Right lobe of liver (tissue), 6 donors: ENCODE data around the gene CYB561D2. TPM values are rescaled to one million over a fixed set of nuclear protein-coding genes. Genes with fewer than 3 reads are reported as not detected.

Source experiments
- ATAC-seq, 4 donors: fragments of 200-7000 bp; cut with Tn5 transposase; one replicate each; pipeline ENCODE4 v1.9.1; 2020; ENCODE audit warnings: mild to moderate bottlenecking in 4 of 4, moderate library complexity in 4 of 4
- DNase-seq, 3 donors: peaks; one replicate each; pipeline ENCODE4 v3.0.0-alpha.2; 2020
- H3K27ac ChIP-seq, 3 donors: fragments of 200-600 bp; one replicate each; pipeline ENCODE4 v1.8.0; 2022
- H3K27me3 ChIP-seq, 2 donors: fragments of 200-600 bp; one replicate each; pipeline ENCODE4 v1.8.0; 2022
- H3K36me3 ChIP-seq, 4 donors: fragments of 200-600 bp; sonication (generic) in 1 of 4; one replicate each; pipeline versions ENCODE4 v1.5.1 to v1.8.0; 2017 to 2022; ENCODE audit warnings: control low read depth in 1 of 4
- H3K4me1 ChIP-seq, 4 donors: fragments of 200-600 bp; sonication (generic) in 1 of 4; one replicate each; pipeline versions ENCODE4 v1.5.1 to v1.8.0; 2017 to 2022; ENCODE audit warnings: control low read depth in 1 of 4
- H3K4me3 ChIP-seq, 3 donors: fragments of 200-600 bp; one replicate each; pipeline ENCODE4 v1.8.0; 2022
- H3K9me3 ChIP-seq, 4 donors: fragments of 200-600 bp; sonication (generic) in 1 of 4; one replicate each; pipeline versions ENCODE4 v1.5.1 to v1.8.0; 2017 to 2022; ENCODE audit warnings: control low read depth in 1 of 4
- CTCF ChIP-seq, 4 donors: fragments of 200-600 bp in 3 of 4; fragments of 450-650 bp in 1 of 4; IDR thresholded peaks; one replicate each; pipeline versions ENCODE4 v1.5.1 to v1.8.0; 2016 to 2022; ENCODE audit warnings: antibody characterized with exemption in 4 of 4, mild to moderate bottlenecking in 2 of 4
- POLR2A ChIP-seq: fragments of 450-650 bp; IDR thresholded peaks from one replicate; pipeline ENCODE4 v1.6.1; 2017; ENCODE audit warnings: antibody characterized with exemption, mild to moderate bottlenecking
- WGBS: methylation state at CpG from one replicate; pipeline ENCODE4 v1.1.6; 2018; ENCODE audit warnings: low coverage, low lambda C conversion rate; ENCODE audit not compliant: insufficient coverage; ENCODE audit errors: missing lambda C conversion rate; 5-methylcytosine and 5-hydroxymethylcytosine counted together
- intact Hi-C, 2 donors: fragments of 100-400 bp; cut with DNase I; formaldehyde crosslinking; loops; one replicate each; pipeline versions ENCODE4 v1.11.2 to v1.14.1; 2022
- total RNA-seq, 6 experiments: library from RNA; depleted of rRNA in 2 of 6; stranded (reverse); fragments of >200 nt in 2 of 6; fragmentation: NEBNext Ultra II Directional in 3 of 6; extraction: Animal tissue kit (Norgen Biotek cat#: 25700) in 3 of 6; gene quantifications; one replicate each; pipeline versions ENCODE4 v1.1.0 to v1.2.4, GENCODE V29; 2016 to 2023
- donor health status: DM: no; HTN: yes; CAD: no.
- donor health status: DM: no; HTN: no; CAD: no.
- donor health status: DM: no; HTN: no; CAD: no.
- donor health status: DM: no; HTN: yes; CAD: no.
- donor health status: DM: no; HTN: yes; CAD: no.

CYB561D2 gene
- total RNA-seq, 6 experiments from 2014 or later = 14.3 to 29.4 (median 20.7) TPM

GRCh38 chr3:50351323-50351697 is 648 bp downstream of the CYB561D2 start:
- H3K36me3 ChIP-seq = peaks cover 0 to 29% (median 5%) of the 10 kb centered on the region in 4 donors

GRCh38 chr3:50352781-50353180 is 2.1 kb downstream of the CYB561D2 start:
- Histone ChIP-seq H3K9me3 (no peaks in the 10 kb centered on the region), H3K4me1 (peaks cover 0 to 49% (median 27%) of the 10 kb centered on the region in 4 donors), H3K27ac (no peak overlapping the region), H3K4me3 (no peak overlapping the region), H3K27me3 (no peaks in the 10 kb centered on the region), H3K36me3 (peaks cover 0 to 29% (median 5%) of the 10 kb centered on the region in 4 donors)
- ATAC-seq = peak in 1 of 4 donors; percentile 20
- intact Hi-C loops = no loop called here
- TF ChIP-seq POLR2A (no peak), CTCF (IDR thresholded peaks at IDR 0.05) (peak in 1 of 4 donors; percentile 16)
- DNase-seq = no peak
- 16% methylated on average over 2 of the region's 2 CpGs for WGBS

More at GRCh38 chr3:50351323-50351697, 648 bp downstream of the CYB561D2 start:
- Histone ChIP-seq H3K4me3 (peak overlapping the region; percentile 74 to 78 (median 74)), H3K9me3 (no peaks in the 10 kb centered on the region), H3K27me3 (no peaks in the 10 kb centered on the region), H3K4me1 (peaks cover 0 to 39% (median 16%) of the 10 kb centered on the region in 4 donors), H3K27ac (peak overlapping the region in 2 of 3 donors; percentile 43 to 92)
- no peak for DNase-seq
- ATAC-seq = no peak
- WGBS = 56% methylated on average over 2 of the region's 11 CpGs
- intact Hi-C loops = no loop called here
- TF ChIP-seq CTCF (IDR thresholded peaks at IDR 0.05) (no peak), POLR2A (no peak)

- H3K4me1 ChIP-seq = peaks cover 0 to 55% (median 31%) of the 10 kb centered on the region in 4 donors
- no peak for TF ChIP-seq CTCF (IDR thresholded peaks at IDR 0.05)
- TF ChIP-seq POLR2A = no peak
Observed at GRCh38 chr3:50353245-50354004, 2.8 kb downstream of the CYB561D2 start.

GRCh38 chr3:50354186-50354764 is 3.6 kb downstream of the CYB561D2 start:
- intact Hi-C loops = no loop called here
- DNase-seq (no peak), ATAC-seq (no peak)
- H3K9me3 ChIP-seq = no peaks in the 10 kb centered on the region
- H3K36me3 ChIP-seq = peaks cover 0 to 24% (median 5%) of the 10 kb centered on the region in 4 donors
- no peak overlapping the region for H3K27ac ChIP-seq
- H3K4me1 ChIP-seq = peaks cover 0 to 59% (median 31%) of the 10 kb centered on the region in 4 donors
- 94% methylated on average over 3 of the region's 5 CpGs for WGBS
- no peak for TF ChIP-seq POLR2A
- no peak for TF ChIP-seq CTCF (IDR thresholded peaks at IDR 0.05)
- H3K4me3 ChIP-seq = no peak overlapping the region
- H3K27me3 ChIP-seq = no peaks in the 10 kb centered on the region

More at GRCh38 chr3:50353245-50354004, 2.8 kb downstream of the CYB561D2 start:
- Histone ChIP-seq H3K27me3 (no peaks in the 10 kb centered on the region), H3K27ac (peak overlapping the region in 1 of 3 donors; percentile 51), H3K36me3 (peaks cover 0 to 28% (median 5%) of the 10 kb centered on the region in 4 donors), H3K9me3 (no peaks in the 10 kb centered on the region), H3K4me3 (no peak overlapping the region)
- 100% methylated on average over 1 of the region's 12 CpGs for WGBS
- intact Hi-C loops = no loop called here
- ATAC-seq (no peak), DNase-seq (no peak)
